Gastroesophageal sphincter (tissue), 4 donors: ENCODE results near the gene PAK2. TPM values are rescaled to one million over a fixed set of nuclear protein-coding genes. Genes with fewer than 3 reads are reported as not detected.

Experiments
- ATAC-seq: fragments of 150-250 bp; one replicate; pipeline ENCODE4 v1.9.1; 2016; ENCODE audit warnings: mild to moderate bottlenecking, moderate library complexity
- H3K27ac ChIP-seq, 4 donors: fragments of 200-600 bp; sonication (generic) in 3 of 4; 1 replicate in 3 of 4; 2 replicates in 1 of 4; pipeline ENCODE4 v1.5.1; 2016 to 2019
- H3K27me3 ChIP-seq: fragments of 200-600 bp; sonication (generic); one replicate; pipeline ENCODE4 v1.5.1; 2019
- H3K36me3 ChIP-seq, 2 donors: fragments of 200-600 bp; sonication (generic); one replicate each; pipeline ENCODE4 v1.5.1; 2019; ENCODE audit warnings: control low read depth in 1 of 2
- H3K4me1 ChIP-seq, 3 donors: fragments of 200-600 bp; sonication (generic); 1 replicate in 2 of 3; 2 replicates in 1 of 3; pipeline ENCODE4 v1.5.1; 2016 to 2019; ENCODE audit warnings: control low read depth in 2 of 3
- H3K4me3 ChIP-seq, 2 donors: fragments of 200-600 bp; sonication (generic); one replicate each; pipeline ENCODE4 v1.5.1; 2019; ENCODE audit warnings: mild to moderate bottlenecking in 1 of 2, moderate library complexity in 1 of 2
- H3K9me3 ChIP-seq, 3 donors: fragments of 200-600 bp; sonication (generic); one replicate each; pipeline ENCODE4 v1.5.1; 2017 to 2019; ENCODE audit warnings: control low read depth in 2 of 3
- CTCF ChIP-seq, 4 experiments: fragments of 200-600 bp in 2 of 4; fragments of 450-650 bp in 2 of 4; sonication (generic) in 1 of 4; IDR thresholded peaks; one replicate each; pipeline ENCODE4 v1.5.1; 2017 to 2019; ENCODE audit warnings: antibody characterized with exemption in 4 of 4, mild to moderate bottlenecking in 2 of 4, moderate library complexity in 2 of 4
- EP300 ChIP-seq: sonication (generic); formaldehyde crosslinking; IDR thresholded peaks from one replicate; pipeline ENCODE4 v1.6.1; 2017; ENCODE audit warnings: antibody characterized with exemption, mild to moderate bottlenecking
- POLR2A ChIP-seq, 2 donors: fragments of 450-650 bp; IDR thresholded peaks; one replicate each; pipeline ENCODE4 v1.6.1; 2017; ENCODE audit warnings: antibody characterized with exemption in 2 of 2, mild to moderate bottlenecking in 2 of 2, moderate library complexity in 1 of 2
- POLR2AphosphoS5 ChIP-seq: sonication (generic); formaldehyde crosslinking; IDR thresholded peaks from one replicate; pipeline ENCODE4 v1.6.1; 2017; ENCODE audit warnings: antibody characterized with exemption
- WGBS, 2 donors: methylation state at CpG; one replicate each; pipeline ENCODE4 v1.1.5; 2018; ENCODE audit warnings: low coverage in 1 of 2; 5-methylcytosine and 5-hydroxymethylcytosine counted together
- total RNA-seq, 4 donors: library from RNA; depleted of rRNA; stranded (reverse); fragments of >200 nt; gene quantifications; one replicate each; pipeline ENCODE4 v1.1.0, GENCODE V29; 2016

The PAK2 gene
- total RNA-seq, 4 donors from 2014 or later = 46.5 to 69.5 (median 61.8) TPM

GRCh38 chr3:196756732-196757131, 17.1 kb downstream of the PAK2 start:
- Histone ChIP-seq H3K27me3 (no peaks in the 10 kb centered on the region), H3K4me1 (peaks cover 0 to 39% (median 0%) of the 10 kb centered on the region in 3 donors), H3K4me3 (no peak overlapping the region), H3K9me3 (peaks cover 0 to 10% (median 0%) of the 10 kb centered on the region in 3 donors), H3K36me3 (peaks cover 0 to 6% of the 10 kb centered on the region in 2 donors), H3K27ac (no peak overlapping the region)
- 83 to 96% methylated on average over 2 to 3 of the region's 4 CpGs for WGBS, 2 donors
- no peak for TF ChIP-seq POLR2A (IDR thresholded peaks at IDR 0.05)
- TF ChIP-seq POLR2AphosphoS5 = no peak
- TF ChIP-seq CTCF (IDR thresholded peaks at IDR 0.05) = no peak
- no peak for TF ChIP-seq EP300
- ATAC-seq = no peak

DNA sequence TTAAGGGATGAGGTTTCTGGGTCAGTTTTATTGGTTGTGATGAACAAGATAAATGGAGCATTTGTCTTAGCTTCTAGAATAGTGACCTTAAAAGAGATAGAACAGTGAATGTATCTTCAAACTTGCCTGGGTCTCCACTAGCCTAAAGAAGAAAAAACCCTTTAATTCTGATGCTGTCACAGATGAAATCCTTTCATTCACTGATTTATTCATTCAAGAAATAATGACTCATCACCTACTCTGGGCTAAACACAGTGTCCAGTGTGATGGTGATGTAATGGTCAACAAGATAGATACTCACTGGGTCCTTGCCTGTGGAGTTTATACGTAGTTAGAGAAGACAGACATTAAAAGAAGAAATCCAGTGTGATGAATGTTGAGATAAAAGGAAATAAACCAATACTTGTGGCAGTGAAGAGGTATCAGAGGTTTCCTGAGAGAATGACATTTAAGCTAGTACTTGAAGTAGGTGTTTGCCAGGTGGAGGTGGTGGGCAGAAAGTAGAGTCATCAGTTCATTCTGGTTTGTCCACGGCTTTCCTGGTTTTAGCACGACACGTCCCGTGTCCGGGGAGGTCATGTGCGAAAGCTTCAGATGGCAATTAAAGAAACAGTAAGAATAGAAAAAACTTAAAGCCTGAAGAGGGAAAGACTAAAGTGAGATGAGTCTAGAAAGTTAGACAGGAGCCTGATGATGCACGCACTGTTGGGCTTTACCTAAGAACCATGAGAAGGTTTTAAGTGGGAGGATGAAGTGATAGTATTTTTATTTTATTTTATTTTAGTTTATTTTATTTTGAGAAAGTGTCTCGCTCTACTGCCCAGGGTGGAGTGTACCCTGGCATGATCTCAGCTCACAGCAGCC, 18.5 kb downstream of the PAK2 start:
- no peak for ATAC-seq
- WGBS, 2 donors = 84 to 100% methylated on average over 4 to 9 of the region's 9 CpGs
- Histone ChIP-seq H3K27ac (no peak overlapping the region), H3K27me3 (no peaks in the 10 kb centered on the region), H3K4me3 (no peak overlapping the region), H3K36me3 (peaks cover 0 to 6% of the 10 kb centered on the region in 2 donors), H3K4me1 (peaks cover 0 to 39% (median 0%) of the 10 kb centered on the region in 3 donors), H3K9me3 (peaks cover 0 to 10% (median 0%) of the 10 kb centered on the region in 3 donors)
- TF ChIP-seq EP300 (no peak), CTCF (IDR thresholded peaks at IDR 0.05) (no peak), POLR2AphosphoS5 (no peak), POLR2A (IDR thresholded peaks at IDR 0.05) (no peak)

GRCh38 chr3:196763179-196763578, 23.5 kb downstream of the PAK2 start:
- ATAC-seq = no peak
- peaks cover 0 to 11% (median 0%) of the 10 kb centered on the region in 3 donors for H3K4me1 ChIP-seq
- 82 to 100% methylated on average over 1 to 3 of the region's 7 CpGs for WGBS, 2 donors
- no peaks in the 10 kb centered on the region for H3K27me3 ChIP-seq
- no peaks in the 10 kb centered on the region for H3K9me3 ChIP-seq
- H3K27ac ChIP-seq = no peak overlapping the region
- H3K4me3 ChIP-seq = no peak overlapping the region
- no peaks in the 10 kb centered on the region for H3K36me3 ChIP-seq
- TF ChIP-seq EP300 = no peak
- no peak for TF ChIP-seq CTCF (IDR thresholded peaks at IDR 0.05)
- TF ChIP-seq POLR2A (IDR thresholded peaks at IDR 0.05) = no peak

GRCh38 chr3:196765454-196765853, 25.8 kb downstream of the PAK2 start:
- no peaks in the 10 kb centered on the region for H3K36me3 ChIP-seq
- TF ChIP-seq POLR2AphosphoS5 (no peak), EP300 (no peak), CTCF (IDR thresholded peaks at IDR 0.05) (no peak), POLR2A (IDR thresholded peaks at IDR 0.05) (no peak)
- H3K4me1 ChIP-seq = no peaks in the 10 kb centered on the region
- H3K9me3 ChIP-seq = no peaks in the 10 kb centered on the region
- no peak overlapping the region for H3K4me3 ChIP-seq
- ATAC-seq = no peak
- H3K27me3 ChIP-seq = no peaks in the 10 kb centered on the region
- no peak overlapping the region for H3K27ac ChIP-seq

DNA sequence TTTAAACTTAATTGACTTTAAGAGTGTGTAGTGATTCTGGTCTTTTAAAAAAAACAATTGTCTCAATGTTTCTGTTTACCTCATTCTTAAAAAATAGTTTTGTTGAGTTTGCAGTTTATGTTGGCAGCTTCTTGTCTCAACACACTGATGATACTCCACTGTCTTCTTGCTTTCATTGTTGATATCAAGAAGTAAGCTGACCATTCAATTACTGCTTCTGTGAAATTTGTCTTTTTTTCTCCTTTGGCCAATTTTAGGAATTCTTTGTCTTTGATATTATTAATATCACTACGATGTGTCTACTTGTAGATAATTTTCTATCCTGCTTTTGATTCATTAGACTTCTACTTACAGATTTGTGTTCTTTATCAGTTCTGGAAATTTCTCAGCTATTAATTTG, 31.4 kb downstream of the PAK2 start:
- H3K27me3 ChIP-seq = no peaks in the 10 kb centered on the region
- no peak overlapping the region for H3K4me3 ChIP-seq
- no peaks in the 10 kb centered on the region for H3K36me3 ChIP-seq
- ATAC-seq = no peak
- no peaks in the 10 kb centered on the region for H3K9me3 ChIP-seq
- WGBS, 2 donors = 100% methylated on average over 1 of the region's 1 CpG; no CpG with 5 or more reads in 1 of the 2 donors
- no peak for TF ChIP-seq POLR2A (IDR thresholded peaks at IDR 0.05)
- H3K27ac ChIP-seq = no peak overlapping the region
- H3K4me1 ChIP-seq = peaks cover 0 to 48% (median 7%) of the 10 kb centered on the region in 3 donors
